Skin of body (tissue), 2 donors: ENCODE data around the gene TFAP2A. TPM values are rescaled to one million over a fixed set of nuclear protein-coding genes. Genes with fewer than 3 reads are reported as not detected.
A peak's percentile ranks its signal among the peaks of the same experiment; 100 is the strongest.

Experiments used
- DNase-seq: peaks from one replicate; lab custom pipeline; 2025; lab: John Stamatoyannopoulos, UW
- total RNA-seq: library from RNA; depleted of rRNA; stranded (reverse); fragments of >200 nt; gene quantifications from one replicate; pipeline ENCODE4 v1.2.3, GENCODE V29; 2014

TFAP2A gene
- total RNA-seq, 1 donor from 2014 or later, result 25.0 TPM

DNA sequence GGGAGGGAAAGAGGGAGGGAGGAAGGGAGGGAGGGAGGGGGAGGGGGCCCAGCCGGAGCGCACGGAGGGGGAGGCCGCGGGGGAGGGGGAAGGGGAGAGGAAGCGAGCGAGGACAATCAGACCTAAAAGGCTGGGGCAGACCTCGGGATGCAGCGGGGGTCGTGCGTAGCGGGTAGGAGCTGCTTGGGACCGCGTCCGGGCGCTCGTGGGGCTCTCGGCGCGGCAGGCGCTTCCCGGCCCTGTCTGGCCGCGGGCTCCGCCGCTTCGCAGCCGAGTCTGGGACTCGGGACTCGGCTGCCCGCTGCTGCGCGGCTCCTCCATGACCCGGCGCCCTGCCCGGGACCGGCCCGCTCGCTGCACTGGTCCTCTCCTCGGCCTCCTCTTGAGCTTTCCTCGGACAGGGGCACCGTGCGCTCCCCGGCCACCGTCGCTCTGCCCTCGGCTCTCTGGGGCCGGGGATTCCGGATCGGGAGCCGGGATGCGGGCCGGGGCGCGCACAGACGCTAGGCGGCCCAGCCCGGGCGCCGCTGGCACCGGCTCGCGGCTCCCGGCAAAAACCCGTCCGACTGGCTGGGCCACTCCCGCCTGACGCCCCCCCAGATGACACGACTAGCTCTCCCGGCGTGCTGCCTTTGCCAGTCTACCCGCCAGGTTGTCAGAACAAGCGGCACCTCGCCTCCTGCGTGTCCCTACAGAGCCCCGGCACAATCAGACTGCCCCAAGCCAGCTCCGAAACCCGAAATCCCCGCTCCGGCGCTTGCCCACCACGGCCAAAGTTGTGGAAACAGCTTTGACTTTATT, 2.2 kb downstream of the TFAP2A start:
- DNase-seq, result peak; percentile 86

DNA sequence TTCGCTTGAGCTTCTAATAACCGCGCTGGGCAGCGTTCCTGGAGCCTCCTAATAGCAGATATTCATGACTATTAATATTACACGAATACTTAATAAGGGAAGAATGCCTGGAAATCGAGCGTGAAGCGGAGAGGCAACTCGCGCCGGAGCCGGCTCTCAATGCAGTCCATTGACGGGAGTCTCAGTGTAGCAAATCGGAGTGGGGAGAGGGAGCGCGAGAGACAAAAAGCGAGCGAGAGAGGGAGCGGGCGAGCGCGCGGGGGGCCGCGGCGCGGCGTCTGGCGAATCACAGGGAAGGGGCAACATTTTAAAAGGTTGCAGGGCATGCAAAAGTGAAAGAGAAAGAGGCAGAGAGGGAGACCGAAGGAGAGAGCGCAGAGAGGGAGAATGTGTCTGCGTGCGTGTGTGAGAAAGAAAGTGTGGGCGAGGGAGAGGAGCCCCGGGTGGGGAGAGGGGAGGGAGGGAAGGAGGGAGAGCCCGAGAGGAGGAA, 2.9 kb downstream of the TFAP2A start:
- peak; percentile 86 for DNase-seq

GRCh38 chr6:10411131-10411970, 3.5 kb downstream of the TFAP2A start:
- DNase-seq, result no peak

- no peak for DNase-seq
Observed at GRCh38 chr6:10410207-10411050, 4.4 kb downstream of the TFAP2A start.

DNA sequence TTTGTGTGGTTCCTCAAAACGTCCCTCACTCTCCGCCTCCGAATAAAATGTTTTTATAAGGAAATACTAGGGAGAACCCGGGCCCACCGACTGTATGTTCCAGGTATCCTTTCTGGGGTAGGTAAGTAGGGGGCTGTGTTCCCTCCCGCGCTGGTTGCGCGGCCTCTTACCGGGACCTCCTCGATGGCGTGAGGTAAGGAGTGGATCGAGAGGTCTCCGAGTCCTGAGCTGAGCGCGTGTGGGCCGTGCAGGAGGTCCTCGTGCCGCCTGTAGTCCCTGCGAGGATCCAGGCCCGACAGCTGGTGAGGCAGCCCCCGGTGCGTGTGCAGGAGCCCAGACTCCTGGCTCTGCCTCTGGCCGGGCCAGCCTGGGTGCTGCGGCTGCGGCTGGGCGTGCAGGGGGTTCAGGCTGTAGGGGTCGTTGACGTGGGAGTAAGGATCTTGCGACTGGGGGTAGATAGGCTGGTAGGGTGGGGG, 5.1 kb downstream of the TFAP2A start:
- DNase-seq, result no peak

GRCh38 chr6:10409233-10409721, 5.6 kb downstream of the TFAP2A start:
- no peak for DNase-seq

- no peak for DNase-seq
Observed at GRCh38 chr6:10408457-10408856, 6.4 kb downstream of the TFAP2A start.

DNA sequence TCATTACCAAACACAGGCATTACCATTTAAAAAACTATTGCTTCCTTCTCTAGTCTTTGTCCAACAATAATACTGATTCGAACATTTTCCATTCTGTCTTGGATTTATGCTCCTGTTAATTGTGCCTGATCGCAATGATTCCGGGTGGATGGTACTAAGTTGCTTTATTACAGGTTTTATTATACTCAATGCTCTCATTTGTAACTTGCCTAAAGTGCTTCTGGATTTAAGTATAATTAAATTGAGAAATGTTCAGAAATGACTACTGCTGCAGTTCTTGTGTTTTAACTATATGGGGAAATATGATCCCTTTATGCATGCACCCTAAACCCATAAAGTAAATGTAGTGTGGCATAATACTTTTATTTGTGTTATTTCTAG, 7.2 kb downstream of the TFAP2A start:
- DNase-seq, result no peak

DNA sequence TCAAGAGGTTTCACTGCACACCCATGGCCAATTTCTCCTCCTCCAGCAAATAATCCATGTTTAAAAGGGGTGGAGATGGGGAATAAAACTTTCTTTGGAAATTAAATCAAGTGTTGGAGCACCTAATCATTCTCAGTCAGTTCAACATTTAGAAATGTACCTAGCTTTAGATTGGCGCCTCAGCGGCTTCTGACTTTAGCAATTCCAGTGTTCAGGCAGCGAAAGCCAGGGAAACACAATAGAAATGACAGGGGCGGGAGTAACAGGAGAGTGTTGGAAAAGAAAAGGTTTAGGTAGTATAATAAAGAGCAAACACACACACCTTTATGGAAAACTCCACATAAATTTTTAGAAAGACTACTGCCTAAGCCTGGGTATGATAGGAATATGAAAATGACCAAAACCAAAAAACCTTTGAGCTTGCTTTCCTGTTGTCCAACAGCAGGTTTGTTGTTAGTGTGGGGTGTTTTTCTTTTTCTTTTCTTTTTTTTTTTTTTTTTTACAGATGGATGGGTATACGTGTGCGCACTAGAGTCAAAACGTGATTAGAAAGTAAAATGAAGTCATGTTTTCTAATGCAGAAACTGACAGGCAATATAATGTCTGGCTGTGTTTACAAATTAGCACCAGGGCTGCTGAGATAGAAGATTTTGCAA, 7.7 kb downstream of the TFAP2A start:
- no peak for DNase-seq

DNA sequence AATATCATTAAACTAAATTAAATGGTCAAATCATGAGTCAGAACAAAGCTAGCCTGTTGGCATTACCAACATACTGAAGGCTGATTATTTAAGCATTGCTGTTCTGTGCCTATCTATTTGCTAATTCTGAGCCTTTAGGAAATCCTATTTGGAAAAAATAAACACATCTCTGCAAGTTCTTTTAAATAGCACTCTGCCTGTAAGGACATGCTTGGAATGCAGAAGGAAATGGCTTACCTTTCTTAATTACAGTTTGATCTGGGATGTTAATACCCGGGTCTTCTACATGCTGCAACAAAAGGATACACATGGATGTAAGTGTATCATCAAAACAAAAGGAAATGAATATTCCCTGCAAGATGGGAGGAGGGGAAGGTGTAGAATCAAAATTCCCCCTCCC, 8.3 kb downstream of the TFAP2A start:
- DNase-seq, result no peak

DNA sequence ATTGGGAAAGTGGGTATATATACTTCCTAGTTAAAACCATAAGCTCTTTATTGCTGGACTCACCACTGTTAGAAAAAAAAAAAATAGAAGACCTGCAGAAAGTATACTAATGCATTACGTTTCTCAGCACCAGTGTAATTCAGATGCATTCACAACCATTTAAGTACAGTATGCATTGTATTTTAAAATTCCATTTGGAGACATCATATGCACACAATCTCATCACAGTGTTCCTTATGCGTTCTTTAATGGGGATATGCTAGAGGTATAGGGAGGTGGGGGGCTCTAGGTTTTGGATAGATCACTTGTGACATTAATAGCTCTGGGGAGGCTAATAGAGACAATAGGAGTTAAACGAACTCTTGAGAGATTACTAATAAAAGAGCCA, 9.4 kb downstream of the TFAP2A start:
- no peak for DNase-seq

GRCh38 chr6:10404799-10405512, 9.9 kb downstream of the TFAP2A start:
- DNase-seq, result no peak

DNA sequence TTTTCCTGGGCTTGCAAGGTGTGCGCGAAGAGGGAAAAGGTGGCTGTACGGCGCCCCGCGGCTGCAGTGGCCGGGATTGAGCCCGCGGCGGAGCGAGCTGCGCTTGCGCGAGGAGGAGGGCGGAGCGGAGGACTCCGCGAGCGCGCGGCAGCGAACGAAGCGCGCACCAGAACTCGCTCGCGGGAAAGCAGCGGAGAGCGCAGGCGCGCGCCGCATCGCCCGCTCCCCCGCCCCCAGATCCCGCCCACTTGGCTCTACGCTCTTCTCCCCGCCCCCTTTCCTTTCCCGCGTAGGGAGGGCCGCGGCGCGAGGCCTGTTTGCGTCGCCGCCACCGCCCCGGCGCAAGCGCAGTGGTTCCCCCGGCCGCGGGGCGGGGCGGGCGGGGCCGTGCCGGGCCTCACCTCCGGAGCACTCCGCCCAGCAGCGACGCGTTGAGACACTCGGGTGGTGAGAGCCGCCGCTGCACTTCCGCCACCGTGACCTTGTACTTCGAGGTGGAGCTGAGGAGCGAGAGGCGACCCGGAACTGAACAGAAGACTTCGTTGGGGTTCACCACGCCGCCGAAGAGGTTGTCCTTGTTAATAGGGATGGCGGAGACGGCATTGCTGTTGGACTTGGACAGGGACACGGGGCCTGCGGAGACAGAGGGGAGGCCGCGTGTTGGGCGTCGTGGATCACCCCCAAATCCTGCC, 10.6 kb downstream of the TFAP2A start:
- DNase-seq, result peak; percentile 93

- peak; percentile 57 for DNase-seq
Observed at GRCh38 chr6:10403385-10404106, 11.3 kb downstream of the TFAP2A start.

DNA sequence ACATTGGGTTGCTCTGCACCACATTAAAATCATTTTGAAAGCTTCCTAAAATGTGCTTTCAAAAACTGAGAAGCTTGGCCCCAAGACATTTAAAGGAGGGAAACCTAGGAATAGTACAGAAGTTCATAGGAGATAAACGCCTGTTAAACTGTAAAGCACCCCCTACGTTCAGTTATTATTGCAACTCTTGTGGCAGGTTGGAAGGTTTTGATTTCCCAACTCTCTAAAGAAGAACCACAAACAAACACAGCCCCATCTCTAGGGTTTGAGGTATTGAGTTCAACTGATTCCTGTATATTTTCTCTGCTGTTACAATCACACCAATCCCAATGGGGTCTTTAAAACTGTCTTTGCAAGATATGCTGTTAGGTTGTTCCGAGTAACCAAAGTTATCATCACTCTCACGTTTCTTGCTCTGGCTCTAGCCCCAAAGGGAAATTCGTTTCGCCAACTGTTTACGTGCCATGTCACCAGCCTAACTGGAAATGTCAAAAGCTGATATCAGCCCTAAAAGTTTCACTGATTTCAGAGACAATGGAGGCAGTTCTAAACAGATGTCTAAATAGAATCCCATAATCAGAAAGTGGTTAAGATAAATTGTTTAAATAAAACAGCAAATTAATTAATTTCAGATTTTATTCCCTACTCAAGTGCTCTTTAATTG, 12.1 kb downstream of the TFAP2A start:
- no peak for DNase-seq

DNA sequence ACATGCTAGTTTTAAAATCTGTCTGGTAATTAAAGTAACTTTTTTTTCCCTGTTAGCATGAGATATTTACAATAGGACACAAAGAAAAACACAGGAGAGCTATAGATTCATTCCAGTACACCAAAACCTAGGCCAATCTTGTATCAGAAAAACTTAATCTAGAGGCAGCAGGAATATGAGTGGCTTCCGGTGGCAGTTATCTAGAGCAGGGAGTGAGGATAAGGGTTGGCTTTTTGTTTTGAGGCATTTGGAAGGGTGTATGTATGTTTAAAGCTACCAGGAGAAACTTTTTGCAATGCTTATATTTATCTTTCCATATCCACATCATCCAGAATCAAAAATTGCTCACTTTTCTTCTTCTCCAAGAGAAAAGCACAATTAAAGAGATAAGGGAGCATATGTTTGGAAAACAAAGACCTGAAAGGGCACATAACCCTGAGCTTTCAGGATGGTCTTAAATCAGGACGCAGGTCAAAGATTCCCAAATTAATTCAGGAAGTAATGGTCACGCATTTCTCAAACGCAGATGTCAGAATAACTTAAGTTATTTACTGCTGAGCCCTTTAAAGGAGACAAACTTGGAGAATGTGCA, 13.1 kb downstream of the TFAP2A start:
- DNase-seq, result no peak

DNA sequence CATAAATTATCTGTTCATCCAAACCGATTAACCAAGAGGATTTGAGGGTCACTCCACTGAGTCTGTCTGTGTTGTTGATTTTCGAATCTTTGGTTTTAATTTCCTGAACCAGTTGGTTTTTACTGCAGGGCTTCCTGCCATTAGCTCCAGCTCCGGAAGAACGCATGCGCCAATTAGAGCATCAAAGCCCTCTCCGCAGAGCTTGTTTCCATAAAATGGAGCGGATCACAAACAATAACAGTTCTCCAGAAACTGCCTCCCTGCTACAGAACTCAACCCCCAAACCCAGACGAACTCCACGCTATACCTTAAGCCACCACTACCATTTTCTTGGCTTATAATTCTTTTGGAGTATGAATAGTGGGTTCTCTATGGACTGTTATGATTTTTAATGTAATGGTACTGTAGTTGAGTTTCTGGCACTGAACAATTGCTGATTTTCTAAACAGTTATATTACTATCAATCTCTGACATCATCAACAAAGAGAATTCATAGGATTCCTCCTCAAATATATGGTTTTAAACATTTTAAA, 13.8 kb downstream of the TFAP2A start:
- DNase-seq, result no peak

DNA sequence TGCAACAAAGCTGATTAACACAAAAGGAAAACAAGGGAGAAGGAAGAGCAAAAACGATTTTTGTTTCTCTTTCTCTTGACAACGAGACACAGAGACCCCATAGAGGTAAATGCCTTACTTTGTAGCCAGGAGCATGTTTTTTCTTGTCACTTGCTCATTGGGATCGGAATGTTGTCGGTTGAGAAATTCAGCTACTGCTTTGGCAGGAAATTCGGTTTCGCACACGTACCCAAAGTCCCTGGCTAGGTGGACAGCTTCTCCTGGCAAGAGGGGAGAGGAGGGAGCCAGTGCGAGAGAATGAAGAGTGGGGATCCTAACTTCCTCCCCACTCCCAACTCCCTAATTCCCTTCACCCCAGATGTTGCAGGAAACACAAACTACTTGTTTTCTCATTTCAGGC, 14.5 kb downstream of the TFAP2A start:
- no peak for DNase-seq
